KBM-7 (cell line): ENCODE data around the gene SMIM21.

ENCODE experiments used
- DNase-seq: peaks from one replicate; pipeline ENCODE4 v3.0.0-alpha.2; 2015
- in situ Hi-C: fragments of 300-500 bp; cut with MboI; formaldehyde crosslinking; loops from 2 replicates; pipeline ENCODE4 v1.14.3; 2020; ENCODE audit warnings: low sequenced_read_pairs, low pct_unique_long_range_greater_than_20kb, mixed read lengths

The SMIM21 gene

DNA sequence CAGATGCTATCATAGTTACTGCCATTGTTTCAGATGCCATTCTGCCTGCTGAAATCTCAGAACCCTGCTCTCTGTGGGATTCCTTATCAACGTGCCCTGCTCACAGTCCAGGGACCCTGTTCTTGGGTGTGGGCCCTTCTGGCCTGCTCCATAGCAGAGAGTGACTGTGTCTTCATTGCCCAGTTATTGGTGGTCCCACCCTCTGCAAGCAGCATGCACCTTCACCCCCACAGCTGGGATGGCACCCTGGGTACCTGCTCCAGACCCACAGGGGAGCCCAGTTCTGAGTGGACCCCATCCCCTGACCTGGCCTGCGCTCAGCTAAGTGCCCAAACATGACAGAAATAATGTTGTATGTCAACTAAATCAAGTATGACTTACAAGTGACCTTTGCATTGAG, 36.6 kb downstream of the SMIM21 start:
- no peak for DNase-seq
- in situ Hi-C loops = no loop called here

DNA sequence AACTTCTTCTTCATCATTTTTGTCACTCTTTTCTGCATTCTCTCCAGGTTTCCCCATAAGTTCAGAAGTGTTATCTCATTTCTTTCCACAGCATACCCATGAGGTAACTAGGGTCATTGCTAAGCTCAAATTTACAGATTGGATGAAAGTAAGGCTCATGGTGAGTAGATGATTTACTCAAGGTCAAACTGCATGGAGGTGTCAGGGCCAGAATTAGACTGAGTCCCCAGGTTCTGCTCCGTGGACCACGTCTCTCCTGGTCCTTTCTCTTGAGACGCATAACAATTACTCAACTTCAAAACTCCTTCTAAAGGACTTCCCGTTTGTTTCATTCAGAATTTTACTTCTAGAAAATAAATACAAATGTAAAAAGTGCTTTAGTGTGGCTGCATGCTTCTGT, 43.4 kb downstream of the SMIM21 start:
- in situ Hi-C loops = no loop called here
- DNase-seq = no peak

DNA sequence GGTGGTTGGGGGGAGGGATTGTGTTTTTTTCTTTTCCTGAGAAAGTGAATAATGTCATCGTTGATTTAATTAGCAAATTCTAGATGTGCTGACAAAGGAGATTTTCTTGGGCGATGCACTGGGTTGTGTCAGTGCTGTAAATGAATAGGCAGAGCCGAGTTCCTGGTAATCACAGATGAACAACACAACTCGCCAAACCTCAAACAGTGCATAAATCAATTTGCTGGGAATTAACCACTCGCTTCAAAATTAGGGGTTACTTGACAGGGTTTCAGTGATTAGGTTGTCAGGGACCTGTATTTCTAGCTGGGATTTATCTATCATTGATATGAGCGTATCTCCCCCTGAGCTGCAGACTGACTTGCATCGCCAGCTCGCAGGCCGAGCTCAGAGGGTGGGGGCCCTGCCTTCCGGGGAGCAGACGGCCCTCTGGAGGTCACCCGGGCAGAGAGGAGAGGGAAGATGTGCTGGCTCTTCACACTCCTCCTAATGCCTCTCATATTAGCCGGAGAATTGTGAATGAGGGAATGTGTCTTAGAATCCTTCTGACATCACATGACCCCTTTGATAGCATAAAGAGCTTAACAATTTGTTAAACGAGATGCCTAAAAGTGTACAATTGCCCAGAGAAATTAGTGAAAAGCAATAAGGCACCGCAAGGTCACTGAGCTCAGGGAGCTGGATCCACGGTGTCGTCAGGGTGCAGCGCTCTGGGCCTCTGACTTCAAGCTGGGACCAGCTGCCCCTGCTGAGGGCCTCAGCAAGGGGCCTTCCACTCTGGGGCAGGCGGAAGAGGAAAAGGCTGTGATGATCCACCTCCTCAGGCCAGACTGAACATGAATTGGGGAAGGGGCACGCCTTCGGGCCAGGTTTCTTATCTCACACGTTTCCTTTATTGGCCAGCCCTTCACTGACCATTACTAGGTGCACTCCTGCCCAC, 48.9 kb downstream of the SMIM21 start:
- in situ Hi-C loops = no loop called here
- DNase-seq = no peak

DNA sequence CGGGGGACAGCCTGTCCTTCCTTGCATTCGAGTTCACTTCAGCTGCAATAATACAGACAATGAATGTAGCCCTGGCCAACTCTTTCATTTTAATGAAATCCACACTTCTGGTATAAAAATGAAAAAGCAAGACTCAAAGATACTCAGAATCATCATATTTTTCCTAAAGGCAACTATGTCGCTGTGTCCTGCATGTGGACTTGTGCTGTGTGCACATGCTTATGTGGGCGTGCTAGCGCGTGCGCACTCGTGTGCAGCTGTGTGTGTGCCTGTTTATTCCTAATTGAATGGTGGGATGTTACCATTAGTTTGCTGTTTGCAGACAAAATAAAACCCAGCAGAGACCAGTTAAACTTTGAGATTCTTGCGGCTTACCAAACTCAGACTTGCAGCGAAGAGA, 49.6 kb downstream of the SMIM21 start:
- no peak for DNase-seq

DNA sequence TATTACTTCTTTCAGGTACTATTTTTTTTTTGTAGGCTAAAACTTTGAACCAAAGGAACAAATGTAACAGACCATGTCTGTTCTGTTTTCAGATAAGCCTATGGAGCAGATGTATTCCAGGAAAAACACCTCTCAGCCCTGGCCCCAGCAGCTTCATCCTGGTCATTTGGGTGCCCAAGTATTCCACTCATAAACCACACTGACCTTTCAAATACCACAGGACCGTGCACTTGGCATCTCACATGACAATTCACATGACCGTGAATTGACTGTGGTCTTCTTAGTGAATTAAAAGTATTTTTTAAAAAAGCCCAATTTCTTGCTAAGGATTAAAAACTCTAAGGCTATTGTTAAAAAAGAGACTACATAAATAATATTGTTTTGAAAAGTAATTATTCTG, 50.2 kb downstream of the SMIM21 start:
- DNase-seq = no peak
- in situ Hi-C loops = no loop called here

More for the DNA sequence above, 49.6 kb downstream of the SMIM21 start:
- in situ Hi-C loops = no loop called here

DNA sequence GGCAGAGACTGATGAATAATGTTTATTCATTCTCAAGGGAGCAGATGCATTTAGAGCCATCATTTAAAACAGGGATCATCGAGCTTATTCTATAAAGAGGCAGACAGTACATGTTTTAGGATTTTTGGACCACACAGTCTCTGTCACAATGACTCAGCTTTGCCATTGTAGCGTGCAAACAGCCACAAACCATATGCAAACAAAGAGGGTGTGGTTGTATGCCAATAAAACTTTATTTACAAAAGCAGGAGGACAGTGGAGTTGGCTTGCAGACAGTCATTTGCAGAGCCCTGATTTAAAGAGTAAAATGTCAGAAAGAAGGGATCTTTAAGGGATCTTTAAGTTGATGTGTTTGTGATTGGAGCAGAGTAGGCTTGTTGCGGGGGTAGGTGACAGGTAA, 51.5 kb downstream of the SMIM21 start:
- DNase-seq = no peak
- in situ Hi-C loops = no loop called here

DNA sequence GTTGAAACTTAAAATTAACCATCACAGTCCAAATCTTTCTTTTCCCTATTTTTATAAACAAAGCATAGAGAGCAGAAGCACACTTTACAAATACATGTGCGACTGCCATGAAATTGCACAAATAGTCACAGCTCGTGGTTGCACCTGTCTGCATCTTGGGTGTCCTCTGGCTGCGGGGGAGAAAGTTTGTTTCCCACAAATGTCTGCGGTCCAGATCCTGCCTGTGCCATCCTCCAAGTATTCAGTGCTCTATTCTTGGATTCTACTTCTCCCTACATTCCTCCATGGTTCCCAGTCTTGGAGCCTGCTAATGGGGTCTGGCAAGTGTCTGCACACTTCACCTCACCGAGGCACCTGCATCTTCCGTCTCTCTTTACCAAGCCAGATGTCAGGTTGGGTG, 52.2 kb downstream of the SMIM21 start:
- in situ Hi-C loops = no loop called here
- DNase-seq = no peak

DNA sequence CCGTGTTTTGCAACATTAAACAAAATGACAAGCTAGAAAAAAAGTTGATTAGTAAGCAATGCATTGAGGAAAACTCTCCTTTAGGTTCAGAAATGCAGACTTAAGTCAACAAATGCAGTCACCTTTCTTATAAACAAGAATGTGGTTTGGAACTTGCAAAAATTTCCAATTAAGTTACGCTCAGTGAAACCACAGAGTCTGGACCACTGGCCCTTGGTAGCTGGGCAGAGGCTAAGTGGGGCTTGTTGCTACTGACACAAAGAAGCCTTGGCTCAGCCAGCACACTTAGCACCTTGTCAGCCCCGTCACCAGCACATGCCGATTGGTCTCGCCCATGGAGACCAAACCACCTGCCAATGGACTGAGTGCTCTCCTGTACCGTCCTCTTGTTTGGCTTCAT, 53.0 kb downstream of the SMIM21 start:
- in situ Hi-C loops = no loop called here
- DNase-seq = no peak

DNA sequence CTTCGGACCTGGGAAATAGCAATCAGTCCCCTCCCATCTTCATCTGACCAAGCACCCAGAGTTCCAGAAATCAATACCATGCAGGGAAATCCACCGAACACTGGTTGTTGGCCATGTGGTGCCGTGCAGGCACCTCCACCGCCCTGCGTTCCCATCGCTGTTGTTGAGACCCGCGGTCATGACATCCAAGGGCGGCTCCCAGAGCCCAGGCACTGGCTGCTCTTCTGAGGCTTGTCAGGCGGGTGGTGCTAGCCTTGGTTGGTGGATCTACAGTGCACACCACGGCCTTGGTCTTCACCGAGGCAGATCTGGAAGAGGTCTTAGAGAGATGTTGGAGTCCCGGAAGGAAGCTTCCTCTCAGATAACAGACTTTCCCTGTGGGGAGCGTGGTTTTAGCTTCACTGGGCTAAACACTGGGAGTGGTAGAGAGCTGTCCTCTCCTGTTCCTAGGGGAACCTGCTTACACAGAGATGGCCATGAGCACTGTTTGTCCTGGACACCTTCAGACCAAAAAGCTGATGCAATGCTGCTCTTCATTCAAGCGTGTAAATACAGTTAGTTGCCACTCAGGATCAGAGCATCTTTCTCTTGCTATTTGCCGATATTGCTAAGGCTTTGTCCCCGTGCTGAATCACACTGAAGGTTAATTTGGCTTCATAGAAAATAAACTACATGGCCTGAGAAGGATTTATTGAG, 58.3 kb downstream of the SMIM21 start:
- in situ Hi-C loops = no loop called here
- DNase-seq = no peak

DNA sequence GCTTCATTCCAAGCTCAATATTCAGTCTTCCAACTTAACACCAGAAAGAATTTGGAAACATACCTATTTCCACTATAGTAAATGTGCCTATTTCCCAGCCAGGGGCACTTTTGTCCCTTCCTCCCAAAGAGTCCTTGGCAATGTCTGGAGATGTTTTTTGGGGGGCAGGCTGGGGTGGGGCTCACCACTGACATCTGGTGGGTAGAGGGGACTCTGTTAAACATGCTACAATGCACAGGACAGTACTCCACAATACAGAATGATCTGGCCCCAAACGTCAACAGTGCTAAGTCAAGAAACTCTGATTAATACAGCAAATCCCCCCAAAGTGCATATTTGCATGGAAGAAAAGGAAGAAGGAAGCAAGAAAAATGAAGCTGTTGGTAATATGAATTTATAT, 61.7 kb downstream of the SMIM21 start:
- no peak for DNase-seq
- in situ Hi-C loops = no loop called here

DNA sequence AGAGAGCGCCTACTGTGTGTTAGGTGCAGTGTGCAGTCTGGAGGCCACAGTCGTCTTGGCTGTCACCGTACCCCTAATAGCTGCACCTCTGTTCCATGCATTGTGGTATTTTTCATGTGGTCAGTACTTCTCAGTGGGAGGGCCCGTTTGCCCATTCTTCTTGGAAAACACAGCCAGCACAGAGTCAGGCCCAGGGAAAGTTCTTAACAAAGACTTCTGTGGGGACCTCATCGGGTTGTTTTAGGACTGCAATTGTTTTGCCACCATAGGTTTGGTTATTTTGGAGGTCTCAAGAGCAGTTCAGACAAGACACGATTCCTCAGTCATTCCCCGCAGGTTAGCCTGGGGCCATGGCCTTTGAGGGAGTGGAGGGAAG, 62.3 kb downstream of the SMIM21 start:
- in situ Hi-C loops = no loop called here
- no peak for DNase-seq

DNA sequence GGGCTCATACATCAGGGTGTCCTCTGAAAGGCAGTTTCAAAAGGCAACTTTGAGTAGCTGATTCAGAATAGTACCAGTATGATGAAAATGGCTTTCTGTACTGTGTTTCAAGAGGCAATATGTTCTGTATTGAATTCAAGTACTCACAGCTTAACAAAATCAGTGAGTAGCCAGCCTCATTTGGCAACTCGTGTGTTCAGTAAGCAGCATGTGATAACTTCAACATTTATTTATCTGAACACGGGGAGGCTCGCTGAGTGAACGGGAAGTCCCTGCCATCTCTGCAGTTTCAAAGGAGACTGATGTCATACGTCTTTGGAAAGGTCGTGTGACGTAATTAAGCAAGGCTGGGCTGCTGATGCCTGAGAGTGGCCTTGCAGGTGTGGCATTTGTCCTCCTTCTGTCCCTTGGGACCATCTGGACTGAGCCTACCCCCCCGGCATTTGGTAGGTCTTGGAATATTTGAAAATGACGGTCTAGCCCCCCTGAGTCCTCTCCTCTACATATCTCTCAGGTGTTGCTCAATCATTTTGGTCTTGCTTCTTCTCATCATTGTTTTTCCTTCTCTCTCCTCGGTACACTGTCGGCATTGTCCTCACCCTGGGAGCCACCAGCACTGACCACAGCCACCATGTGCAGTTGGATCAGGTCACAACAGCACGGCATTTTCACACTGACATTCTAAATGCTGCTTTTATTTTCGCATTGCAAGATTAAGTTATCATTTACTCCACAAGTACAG, 62.8 kb downstream of the SMIM21 start:
- DNase-seq = no peak
- in situ Hi-C loops = no loop called here

DNA sequence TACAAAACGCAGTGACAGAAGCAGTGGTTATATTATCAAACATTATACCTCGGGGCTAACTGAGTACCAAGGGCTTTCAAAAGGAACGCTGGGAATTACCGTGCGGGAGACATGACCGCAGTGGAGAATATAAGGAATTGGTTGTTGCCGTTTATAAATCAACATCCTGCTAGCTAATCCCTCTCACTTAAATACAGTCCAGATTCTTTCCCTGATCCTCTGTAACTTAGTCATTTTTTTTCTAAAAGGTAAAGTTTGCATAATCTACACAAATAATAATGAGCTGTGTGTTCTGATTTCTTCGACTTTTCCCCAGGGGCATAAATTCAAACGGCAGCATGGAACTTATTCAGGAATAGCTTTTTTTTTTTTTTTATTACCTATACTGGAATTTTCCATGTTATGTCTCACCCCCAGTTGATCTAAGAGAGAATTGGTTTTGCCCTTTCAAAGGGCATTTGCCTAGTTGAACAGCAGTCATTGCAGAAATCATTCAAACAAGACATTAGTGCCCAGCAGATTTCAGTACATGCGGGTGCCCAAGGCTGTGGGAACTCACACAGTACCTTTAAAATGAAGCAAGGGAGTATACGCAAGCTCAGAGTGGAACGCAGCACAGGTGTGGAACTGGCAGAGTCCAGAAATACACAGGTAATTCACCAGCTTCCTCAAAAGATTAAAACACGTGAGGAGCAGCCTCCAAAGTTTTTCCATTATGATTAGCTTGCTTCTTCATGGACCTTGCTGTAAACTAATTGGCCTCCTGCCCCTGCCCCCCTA, 63.9 kb downstream of the SMIM21 start:
- no peak for DNase-seq
- in situ Hi-C loops = no loop called here

DNA sequence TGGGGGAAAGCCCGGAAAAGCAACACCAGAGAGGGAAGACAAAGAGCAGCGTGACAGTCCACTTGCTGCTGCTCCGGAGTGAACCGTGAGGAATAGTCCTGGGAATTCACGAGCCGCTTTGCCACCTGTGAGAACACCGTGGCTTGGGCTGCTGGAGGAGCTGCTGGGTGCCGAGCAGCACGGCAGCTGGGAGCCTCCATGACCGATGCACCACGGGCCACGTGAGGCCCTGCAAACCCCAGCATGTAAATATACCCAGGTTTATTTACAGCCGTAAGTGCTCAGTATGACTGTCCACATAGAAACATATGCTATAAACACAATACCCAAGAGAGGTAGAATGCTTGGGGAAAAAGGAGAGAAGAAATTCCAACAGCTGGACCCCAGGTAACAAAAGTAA, 65.1 kb downstream of the SMIM21 start:
- DNase-seq = no peak

DNA sequence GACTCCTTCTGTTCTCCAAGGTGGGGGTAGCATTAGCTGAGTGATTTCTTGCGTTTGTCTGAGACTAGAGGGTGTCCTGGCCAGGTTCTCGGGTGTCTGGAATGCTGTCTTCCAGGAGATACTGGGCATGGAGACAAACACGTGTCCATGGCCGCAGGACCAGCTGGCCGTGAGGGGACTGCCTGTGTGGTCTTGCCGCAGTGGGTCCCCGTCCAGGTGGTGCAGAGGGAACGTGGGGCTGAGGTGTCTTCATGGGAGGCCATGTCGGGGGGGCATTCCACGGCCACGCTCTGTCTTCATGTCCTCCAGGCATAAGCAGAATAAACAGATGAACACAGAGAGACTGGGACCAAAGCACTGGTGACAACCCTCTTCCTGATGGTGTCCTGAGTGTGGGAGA, 66.6 kb downstream of the SMIM21 start:
- DNase-seq = no peak
- in situ Hi-C loops = no loop called here

More for the DNA sequence above, 65.1 kb downstream of the SMIM21 start:
- in situ Hi-C loops = no loop called here

DNA sequence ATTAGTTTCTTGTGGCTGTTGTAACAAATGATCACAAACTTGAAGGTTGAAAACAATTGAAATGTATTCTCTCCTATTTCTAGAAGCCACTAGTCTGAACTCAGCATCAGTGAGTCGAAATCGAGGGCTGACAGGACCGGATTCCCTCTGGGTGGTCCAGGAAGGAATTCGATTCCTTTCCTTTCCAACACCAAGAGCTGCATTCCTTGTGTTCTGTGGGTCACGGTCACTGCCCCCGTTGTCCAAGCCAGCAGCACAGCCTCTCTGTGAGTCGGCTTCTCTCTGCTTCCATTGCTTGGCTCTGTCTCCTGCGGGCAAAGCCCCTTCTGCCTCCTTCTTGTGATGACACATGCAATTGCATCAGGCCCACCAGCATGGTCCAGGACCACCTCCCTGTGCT, 67.3 kb downstream of the SMIM21 start:
- in situ Hi-C loops = no loop called here
- no peak for DNase-seq
